NCI-H2029 treated with DMSO at 0.1 percent for 48 hours (cell line): ENCODE data around the gene PEAR1.

Experiments used
- DNase-seq: peaks from one replicate; lab custom pipeline; 2025; lab: John Stamatoyannopoulos, UW

The PEAR1 gene

GRCh38 chr1:156893048-156893953, at the start of gene PEAR1:
TSS of gene PEAR1 (plus strand) at chr1:156893718. CDS start at chr1:156903927, 10,209 bp downstream.
- DNase-seq, result no peak

GRCh38 chr1:156844102-156844501, 49.4 kb upstream of the PEAR1 start:
- DNase-seq, result no peak

- DNase-seq, result no peak
Measured at GRCh38 chr1:156844638-156845037, 48.9 kb upstream of the PEAR1 start.

GRCh38 chr1:156845055-156845952, 48.2 kb upstream of the PEAR1 start:
- DNase-seq, result no peak

- DNase-seq, result no peak
Measured at GRCh38 chr1:156845953-156846545, 47.5 kb upstream of the PEAR1 start.

- DNase-seq, result no peak
Measured at GRCh38 chr1:156846643-156847042, 46.9 kb upstream of the PEAR1 start.

GRCh38 chr1:156847591-156848460, 45.7 kb upstream of the PEAR1 start:
- DNase-seq, result no peak

- DNase-seq, result no peak
Measured at GRCh38 chr1:156848461-156849150, 44.9 kb upstream of the PEAR1 start.

GRCh38 chr1:156849151-156849496, 44.4 kb upstream of the PEAR1 start:
- DNase-seq, result no peak

GRCh38 chr1:156851779-156852417, 41.6 kb upstream of the PEAR1 start:
- DNase-seq, result peak; percentile 62

- DNase-seq, result peak; percentile 81
Measured at GRCh38 chr1:156852418-156852874, 41.1 kb upstream of the PEAR1 start.

GRCh38 chr1:156853761-156854160, 39.8 kb upstream of the PEAR1 start:
- no peak for DNase-seq

- no peak for DNase-seq
Measured at GRCh38 chr1:156854634-156855033, 38.9 kb upstream of the PEAR1 start.

GRCh38 chr1:156856282-156856785, 37.2 kb upstream of the PEAR1 start:
- no peak for DNase-seq

- no peak for DNase-seq
Measured at GRCh38 chr1:156857532-156857931, 36.0 kb upstream of the PEAR1 start.

GRCh38 chr1:156858555-156858956, 35.0 kb upstream of the PEAR1 start:
- no peak for DNase-seq

GRCh38 chr1:156858959-156859522, 34.5 kb upstream of the PEAR1 start, which contains the start of gene INSRR:
TSS of gene INSRR (minus strand) at chr1:156859117. CDS start at chr1:156858621, 496 bp downstream.
- no peak for DNase-seq

- no peak for DNase-seq
Measured at GRCh38 chr1:156859523-156860112, 33.9 kb upstream of the PEAR1 start.

GRCh38 chr1:156860113-156860627, 33.3 kb upstream of the PEAR1 start:
- no peak for DNase-seq
